NAMALWA (cell line): ENCODE results near the gene ZMYM4.
A peak's percentile ranks its signal among the peaks of the same experiment; 100 is the strongest.
"Not testable (repeated sequence)": the region's sequence is repeated elsewhere in the genome, so short reads cannot be mapped to it uniquely, and the experiment has no call there.

Source experiments
- DNase-seq: peaks from one replicate; pipeline ENCODE4 v3.0.0-alpha.2; 2015; ENCODE audit warnings: low spot score

Gene ZMYM4

DNA sequence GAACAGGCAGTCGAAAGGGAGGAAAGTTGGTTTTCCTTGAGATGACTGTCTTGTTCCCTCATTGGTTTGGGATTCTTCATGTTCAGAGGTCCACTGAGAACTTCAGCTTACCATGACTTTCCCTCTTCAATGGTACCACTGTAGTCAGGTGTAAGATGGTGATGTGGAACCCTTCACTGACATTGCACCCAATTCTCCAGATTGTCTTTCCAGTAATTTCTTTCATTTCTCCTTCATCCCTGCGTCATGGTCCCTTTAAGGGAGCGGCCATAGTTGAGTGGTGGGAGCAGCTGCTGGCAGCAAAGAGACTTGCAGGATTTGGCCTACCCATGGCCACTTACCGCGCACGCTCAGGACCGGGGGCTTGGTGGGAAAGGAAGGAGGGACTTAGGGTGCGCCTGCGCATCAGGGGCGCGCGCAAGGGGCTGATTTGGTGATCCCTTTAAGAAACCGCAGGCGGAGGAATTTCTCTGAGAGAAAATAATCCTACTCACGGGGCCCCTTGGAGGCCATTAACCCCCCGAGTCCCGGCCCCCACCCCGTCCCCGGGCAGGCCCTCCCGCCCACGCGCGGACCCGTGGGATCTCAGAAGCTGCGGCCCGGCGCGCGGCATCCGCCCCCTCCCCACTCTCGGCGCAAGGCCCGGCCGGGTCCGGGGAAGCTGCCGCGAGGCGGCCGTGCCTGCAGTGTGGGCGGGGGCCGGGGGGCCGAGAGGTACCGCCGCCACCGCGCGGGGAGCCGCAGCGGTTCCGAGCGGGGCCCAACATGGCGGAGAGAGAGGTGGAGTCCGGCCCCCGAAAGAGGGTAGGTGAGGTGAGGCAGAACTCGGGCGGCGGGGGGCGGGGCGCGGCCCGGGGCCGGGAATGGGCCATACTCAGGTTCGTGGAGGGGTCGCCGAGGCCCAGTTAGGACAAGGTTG lies at the start of gene ZMYM4:
Gene ZMYM4 (plus strand): TSS at position 428 of the 919 bp plus-strand sequence. CDS start 338 bp downstream, at position 766.
- peak; percentile 97 for DNase-seq

DNA sequence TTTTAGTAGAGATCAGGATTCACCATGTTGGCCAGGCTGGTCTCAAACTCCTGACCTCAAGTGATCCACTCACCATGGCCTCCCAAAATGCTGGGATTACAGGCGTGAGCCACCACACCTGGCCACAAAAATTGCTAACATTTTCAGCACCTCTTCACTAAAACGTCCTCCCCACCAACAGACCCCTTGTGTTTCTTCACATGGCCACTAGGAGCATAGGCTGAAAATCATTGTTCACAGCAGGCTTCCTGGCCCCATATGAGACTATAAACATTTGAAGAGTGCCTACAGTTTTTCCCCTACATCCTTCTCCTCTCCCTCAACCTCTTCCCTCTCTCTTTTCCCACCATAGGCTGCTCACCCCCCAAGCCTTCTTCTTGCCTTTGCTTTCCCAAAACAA lies 47.5 kb upstream of the ZMYM4 start:
- DNase-seq = peak; percentile 71

DNA sequence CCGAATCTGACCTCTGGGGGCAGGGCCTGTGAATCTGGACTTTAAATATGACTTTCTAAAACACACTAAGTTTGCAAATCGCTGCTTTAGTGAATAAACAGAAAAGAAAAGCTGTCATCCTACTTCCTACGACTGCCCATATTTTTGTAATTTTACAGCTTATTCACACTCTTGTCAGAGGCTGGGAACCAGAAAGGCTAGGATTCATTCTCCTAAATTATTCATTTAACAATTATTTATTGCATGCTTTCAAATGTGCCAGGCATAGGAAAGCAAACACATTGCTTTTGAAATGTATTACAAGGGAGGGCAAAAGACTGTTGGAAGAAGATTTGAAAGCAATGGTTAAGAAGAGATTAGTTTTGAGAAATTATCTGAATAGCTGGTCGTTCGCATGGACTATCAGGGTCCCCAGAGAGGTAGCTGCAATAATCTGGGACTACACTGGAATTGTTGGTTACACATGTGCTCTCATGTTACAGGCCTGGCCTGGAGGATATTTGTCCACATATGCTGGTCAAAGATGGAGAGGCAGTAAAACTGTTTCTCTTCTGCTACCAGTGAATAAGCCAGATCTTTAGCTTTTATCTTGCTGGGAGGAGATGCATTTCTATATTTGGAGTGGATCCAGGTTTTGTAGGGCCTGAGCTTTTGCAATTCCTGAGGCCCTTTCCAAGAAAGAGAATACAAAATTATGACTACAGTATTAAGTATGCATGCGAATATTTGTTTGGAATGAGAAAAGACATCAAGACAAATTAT lies 46.0 kb upstream of the ZMYM4 start:
- no peak for DNase-seq

DNA sequence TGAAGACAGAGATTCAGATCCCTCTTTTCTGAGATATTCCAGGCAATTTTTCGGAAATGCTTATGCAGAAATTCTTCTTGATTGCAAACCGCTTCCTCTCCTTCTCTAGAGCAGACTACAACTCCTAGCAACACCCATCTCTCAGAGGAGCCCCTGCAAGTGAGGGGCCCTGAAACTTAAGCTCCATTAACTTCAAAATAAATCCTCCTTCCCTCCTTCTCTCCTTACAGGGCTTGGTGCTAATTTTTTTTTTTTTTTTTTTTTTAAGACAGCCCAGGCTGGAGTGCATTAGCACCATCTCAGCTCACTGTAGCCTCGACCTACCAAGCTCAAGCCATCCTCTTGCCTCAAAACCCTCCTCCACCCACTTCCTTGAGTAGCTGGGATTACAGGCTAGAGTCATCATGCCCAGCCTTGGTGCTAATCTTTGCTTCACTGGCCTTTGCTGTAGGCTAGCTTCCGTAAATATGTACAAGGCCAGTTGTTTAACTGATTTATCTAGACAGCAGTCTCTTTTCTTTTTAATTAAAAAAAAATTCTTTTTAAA lies 45.4 kb upstream of the ZMYM4 start:
- DNase-seq = no peak

DNA sequence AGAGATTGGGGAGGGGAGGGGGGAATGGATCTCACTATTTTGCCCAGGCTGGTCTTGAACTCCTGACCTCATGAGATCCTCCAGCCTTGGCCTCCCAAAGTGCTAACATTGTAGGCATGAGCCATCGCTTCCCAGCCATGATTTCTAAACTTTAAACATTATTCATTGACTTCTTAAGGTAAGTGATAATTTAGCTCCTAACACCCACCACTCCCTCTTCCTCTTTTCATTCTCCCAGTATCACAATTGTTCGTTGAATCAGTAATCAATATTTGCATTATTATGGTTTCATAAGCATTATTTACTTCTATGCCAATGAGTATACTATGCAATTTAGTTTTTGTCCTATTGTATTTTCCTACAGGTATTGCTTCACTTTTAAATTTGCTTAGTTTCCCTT lies 42.0 kb upstream of the ZMYM4 start:
- DNase-seq = no peak

DNA sequence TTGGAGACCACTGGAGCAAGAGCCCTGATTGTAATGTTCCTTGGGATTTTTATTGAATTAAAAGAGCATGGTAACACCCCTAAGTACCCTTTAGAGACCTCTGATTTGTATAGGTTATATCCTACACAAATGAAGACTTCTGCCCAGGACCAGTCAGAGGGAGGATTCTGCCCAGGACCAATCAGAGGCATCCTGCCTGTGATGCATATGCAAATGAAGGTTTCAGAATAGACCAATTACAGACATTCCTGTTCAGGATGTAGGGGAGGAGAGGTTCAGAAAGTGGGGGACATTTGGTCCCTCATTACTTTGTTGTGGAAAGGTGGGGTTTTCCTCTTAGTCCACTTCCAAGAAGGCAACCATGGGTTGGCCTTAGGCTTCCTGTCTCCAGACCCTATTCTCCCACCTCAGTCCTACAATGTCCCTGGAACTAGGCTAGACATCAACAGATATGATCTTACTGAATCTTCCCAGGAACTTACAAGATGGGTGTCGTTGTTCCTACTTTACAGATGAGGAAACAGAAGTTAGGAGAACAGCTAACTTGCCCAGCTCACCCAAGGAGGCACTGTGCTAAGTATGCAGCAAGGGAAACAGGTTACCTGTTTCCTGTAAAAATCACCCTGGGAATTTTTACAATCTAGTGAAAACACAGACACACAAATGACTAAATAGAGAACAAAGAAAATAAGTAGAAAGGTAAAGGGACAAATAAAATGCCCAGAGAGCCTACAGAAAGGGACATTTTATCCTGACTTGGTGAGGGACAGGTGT lies 38.7 kb upstream of the ZMYM4 start:
- no peak for DNase-seq

DNA sequence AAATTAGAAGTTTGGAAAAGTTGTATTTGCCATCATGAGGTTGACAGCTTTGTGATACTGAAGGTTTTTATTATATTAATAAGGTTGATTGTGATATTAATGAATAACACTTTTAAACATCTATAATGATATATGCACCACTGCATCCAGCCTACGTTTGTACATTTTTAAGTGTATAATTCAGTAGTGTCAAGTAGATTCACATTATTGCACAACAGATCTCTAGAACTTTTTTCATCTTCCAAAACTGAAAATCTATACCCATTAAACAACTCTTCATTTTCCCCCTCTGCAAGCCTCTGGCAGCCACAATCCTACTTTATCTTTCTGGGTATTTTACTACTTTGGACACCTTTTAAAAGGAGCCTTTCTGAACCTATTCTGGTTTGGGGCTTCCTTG lies 37.2 kb upstream of the ZMYM4 start:
- DNase-seq = no peak

DNA sequence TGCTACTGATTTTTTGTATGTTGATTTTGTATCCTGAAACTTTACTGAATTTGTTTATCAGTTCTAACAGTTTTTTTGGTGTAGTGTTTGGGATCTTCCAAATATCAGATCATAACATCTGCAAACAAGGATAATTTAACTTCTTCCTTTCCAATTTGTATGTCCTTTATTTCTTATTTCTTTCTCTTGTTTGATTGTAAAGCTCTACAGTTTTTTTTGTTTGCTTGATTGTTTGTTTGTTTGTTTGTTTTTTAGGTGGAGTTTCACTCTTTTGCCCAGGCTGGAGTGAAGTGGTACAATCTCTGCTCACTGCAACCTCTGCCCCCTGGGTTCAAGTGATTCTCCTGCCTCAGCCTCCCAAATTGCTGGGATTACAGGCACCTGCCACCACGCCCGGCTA lies 31.7 kb upstream of the ZMYM4 start:
- not testable (repeated sequence) for DNase-seq

DNA sequence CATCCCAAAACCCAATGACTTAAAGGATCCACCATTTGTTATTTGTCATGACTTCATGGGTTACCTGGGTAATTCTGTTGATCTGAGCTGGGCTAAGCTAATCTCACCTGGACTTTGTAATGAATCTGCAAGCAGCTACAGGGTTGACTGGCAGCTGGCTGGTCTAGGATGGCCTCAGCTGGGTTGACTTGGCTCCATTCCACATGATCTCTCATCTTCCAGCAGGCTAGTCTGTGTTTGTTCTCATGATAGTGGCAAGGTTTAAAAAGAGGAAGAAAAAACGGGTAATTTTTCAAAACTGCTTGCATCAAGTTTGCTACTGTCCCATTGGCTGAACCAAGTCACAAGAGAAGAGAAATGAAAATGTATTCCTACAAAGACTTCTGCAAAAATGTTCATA lies 24.8 kb upstream of the ZMYM4 start:
- peak; percentile 40 for DNase-seq

DNA sequence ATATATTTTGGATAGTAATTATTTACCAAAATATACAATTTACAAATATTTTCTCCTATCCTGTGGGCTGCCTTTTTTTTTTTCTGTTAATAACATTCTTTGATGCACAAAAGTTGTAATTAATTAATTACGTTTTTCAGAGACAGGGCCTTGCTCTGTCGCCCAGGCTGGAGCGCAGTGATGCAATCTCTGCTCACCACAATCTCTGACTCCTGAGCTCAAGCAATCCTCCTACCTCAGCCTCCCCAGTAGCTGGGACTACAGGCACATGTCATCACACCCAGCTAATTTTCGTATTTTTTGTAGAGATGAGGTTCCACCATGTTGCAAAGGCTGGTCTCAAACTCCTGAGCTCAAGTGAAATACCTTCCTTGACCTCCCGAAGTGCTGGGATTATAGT lies 21.3 kb upstream of the ZMYM4 start:
- DNase-seq = no peak

DNA sequence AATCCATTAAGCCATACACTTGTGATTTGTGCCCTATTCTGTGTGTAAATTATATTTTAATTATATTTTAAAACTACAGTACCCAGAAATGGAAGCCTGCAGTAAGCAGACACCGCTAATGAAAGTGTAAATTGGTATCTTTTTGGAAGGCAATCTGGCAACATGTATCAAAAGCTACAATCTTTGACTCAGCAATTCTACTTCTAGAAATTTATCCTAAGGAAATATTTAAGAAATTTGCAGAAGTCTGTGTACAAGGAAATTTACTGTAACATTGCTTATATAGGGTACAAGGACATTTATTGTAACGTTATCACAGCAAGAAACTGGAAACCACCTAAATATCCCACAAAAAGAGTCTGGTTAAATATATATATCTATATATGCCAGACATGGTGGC lies 14.6 kb upstream of the ZMYM4 start:
- no peak for DNase-seq

DNA sequence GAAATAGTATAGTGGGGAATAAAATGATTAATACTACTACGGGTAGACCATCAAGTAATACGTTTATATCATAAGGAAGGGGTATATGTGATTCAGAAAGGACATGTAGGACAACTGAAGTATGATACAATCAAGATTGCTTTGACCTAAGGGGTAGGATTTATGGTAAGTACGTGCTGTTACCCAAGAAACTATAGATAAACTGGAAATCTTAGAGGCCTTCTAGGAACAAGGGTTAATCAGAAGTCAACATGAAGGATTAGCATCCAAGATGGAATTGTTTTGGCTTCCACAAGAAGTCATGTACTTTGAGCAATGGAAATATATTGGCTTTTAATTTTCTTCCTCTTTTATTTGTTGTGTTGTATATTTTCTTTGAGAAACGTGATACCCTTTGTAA lies 13.2 kb upstream of the ZMYM4 start:
- no peak for DNase-seq

DNA sequence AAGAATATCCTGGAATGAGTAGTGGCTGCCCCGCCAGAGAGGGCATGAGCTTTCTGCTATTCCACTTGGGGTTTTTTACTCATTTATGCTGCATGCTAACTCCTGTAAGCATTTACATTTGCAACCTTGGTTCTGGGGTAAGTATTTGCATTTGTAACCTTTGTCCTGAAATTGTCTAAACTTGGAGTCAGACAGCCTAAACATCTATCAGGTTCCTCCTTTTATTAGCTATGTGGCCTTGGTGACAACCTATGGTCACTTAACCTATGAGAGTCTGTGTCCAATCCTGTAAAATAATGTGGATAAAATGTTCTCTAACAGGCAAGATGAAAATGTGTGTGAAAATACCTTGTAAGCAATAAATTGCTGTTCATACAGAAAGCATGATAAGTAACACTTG lies 8.9 kb upstream of the ZMYM4 start:
- no peak for DNase-seq

DNA sequence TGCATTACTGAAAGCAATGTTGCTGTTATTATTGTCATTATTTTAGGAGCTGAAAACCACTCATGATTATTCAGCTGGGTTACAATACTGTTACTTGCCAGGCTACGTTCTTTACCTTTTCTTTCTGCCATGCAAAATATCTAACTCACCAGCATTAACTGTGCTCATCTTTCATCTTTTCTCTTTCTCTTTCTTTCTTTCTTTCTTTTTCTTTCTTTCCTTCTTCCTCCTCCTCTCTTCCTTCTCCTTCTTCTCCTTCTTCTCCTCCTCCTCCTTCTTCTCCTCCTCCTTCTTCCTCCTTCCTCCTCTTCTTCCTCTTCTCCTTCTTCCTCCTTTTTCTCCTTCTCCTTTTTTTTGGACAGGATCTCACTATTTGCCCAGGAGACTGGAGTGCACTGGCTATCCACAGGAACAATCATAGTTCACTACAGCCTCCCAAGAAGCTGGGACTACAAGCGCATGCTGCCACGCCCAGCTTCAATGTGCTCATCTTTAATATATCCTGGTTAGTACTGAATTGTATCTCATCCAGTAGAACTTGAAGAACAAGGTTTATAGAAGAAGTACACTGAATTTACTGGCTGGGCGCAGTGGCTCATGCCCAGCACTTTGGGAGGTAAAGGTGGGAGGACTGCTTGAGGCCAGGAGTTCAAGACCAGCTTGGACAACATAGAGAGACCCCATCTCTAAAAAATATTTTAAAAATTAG lies 6.9 kb upstream of the ZMYM4 start:
- no peak for DNase-seq

DNA sequence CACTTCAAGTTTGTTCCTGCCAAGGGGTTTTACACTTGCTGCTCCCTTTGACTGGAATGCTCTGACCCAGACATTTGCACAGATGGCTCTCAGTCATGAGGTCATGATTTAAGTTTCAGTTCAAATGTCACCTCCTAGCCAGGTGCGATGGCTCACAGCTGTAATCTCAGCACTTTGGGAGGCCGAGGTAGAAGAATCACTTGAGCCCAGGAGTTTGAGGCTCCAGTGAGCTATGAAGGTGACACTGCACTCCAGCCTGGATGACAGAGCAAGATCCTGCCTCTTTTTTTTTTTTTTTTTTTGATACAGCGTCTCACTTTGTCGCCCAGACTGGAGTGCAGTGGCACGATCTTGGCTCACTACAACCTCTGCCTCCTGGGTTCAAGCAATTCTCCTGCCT lies 4.5 kb upstream of the ZMYM4 start:
- no peak for DNase-seq

DNA sequence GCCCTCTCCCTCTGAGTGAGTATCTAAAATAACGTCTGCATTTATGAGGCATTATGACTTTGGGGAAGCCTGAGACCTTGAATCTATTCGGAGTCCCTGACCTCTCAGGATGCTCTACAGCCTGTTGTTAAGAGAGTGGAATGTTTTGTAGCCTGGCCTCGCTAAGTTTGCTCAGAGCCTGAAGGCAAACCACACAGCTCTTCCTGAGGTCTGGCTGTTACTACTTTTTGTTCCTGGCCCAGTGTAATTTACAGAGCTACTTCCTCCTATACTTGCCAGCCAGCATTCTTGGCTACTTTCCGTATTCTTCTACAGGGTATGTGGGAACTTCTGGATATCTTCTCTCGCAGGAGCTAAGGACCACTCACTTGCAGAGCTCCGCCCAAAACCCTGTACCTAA lies 3.6 kb upstream of the ZMYM4 start:
- DNase-seq = no peak

DNA sequence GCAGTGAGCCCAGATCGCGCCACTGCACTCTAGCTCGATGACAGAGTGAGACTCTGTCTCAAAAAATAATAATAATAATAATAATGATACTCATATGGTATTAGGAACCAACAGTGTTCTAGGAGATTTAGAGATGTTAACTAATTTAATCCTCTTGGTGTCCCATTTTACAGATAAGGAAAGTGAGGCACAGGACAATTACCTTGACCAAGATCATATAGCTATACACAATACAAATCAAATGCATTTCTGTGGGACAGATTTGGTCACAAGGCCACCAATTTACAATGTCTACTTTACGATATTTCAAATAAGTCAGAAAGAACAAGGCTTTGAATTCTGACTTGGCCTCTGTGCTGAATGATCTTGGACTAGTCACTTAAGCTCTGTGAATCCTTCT lies 2.2 kb upstream of the ZMYM4 start:
- no peak for DNase-seq

DNA sequence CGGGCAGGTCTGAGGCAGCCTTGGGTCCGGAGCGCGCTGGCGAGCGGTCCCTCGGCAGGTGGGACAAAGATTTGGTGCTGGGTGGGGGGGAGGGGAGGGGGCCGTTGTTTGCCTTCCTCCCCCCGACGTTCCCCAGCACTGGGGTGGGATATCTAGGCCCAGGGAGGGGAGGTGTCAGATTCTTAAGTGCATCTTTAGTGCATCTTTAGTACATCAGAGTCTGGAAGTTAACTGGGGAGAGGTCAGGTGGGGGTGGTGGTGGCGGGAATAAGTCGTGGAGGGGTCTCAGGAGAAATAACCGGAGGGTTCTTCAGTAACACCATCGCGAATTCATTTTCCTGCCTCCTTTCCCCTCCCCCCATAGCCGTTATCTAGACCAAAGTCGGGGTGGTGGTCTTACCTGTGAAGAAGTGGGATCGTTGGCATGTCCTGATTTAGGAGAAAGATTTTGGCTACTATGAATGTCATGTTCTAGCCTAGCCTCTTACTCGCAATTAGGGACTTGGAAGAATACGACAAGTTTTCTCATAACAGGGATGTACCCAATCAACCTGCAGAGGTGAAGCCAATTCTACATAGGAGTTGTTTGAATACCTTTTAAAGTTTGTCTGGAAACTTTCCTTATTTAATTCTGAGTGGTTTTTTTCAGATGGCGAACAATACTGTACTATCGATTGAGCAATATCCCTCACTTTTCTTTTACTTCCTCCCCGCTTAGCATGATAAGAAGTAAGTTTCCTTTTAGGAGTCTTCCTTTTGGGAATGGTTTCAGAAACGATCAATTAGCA lies 886 bp downstream of the ZMYM4 start:
- peak; percentile 35 for DNase-seq

DNA sequence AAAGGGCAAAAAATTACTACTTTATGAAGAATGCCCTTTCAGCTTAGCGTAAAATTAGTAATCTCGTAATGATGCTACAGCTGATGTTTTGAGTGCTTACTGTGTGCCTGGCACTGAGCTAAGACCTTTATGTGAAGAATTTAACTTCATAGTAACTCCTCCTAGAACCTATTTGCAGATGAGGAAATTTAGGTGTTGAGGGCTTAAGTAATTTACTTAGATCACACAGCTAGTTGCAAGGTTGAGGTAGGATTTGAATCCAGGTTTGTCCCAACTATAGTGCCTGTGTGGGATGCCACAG lies 1.4 kb downstream of the ZMYM4 start:
- DNase-seq = no peak

DNA sequence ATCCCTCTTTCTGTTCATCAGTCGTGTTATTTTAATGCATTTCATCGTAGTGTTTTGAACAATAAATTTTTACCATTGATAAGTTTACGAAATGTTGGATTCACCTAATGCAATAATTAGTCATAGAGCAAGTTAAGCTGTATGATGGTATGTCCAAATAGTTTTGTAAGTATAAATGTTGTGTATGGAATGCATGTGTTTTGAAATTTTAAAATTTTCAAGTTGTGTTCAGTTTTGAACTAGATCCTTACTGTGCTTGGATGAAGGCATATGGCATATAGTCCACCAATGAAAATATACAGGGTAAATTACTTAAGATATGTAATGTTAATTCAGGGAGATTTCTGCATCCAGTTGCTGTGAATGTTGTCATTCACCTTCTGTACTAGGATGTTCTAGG lies 2.3 kb downstream of the ZMYM4 start:
- no peak for DNase-seq

DNA sequence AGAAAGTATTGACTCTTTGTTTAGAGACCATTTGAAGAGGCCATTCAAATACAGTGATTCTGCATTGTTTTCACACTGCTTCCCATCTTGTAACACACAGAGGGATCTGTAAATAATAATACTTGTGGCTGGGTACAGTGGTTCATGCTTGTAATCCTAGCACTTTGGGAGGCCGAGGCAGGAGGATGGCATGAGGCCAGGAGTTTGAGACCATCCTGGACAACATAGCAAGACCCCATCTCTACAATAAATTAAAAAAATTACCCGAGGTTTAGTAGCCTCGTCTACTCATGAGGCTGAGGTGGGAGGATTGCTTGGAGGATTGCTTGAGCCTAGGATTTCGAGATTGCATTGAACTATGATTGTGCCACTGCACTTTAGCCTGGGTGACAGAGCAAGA lies 5.7 kb downstream of the ZMYM4 start:
- DNase-seq = no peak
